Measurements from ENCODE around the gene EFHC2. TPM values are rescaled to one million over a fixed set of nuclear protein-coding genes. Genes with fewer than 3 reads are reported as not detected.
"Not testable (repeated sequence)": the region's sequence is repeated elsewhere in the genome, so short reads cannot be mapped to it uniquely, and the experiment has no call there.

Gene EFHC2
- total and polyA plus RNA-seq, 4 donors: 0.08 to 0.56 TPM; not detected in 2

GRCh38 chrX:44202596-44202995 is 140.9 kb downstream of the EFHC2 start:
- TF ChIP-seq FOXA2 (IDR thresholded peaks at IDR 0.05): no peak
- no peak for TF ChIP-seq NR2F2 (IDR thresholded peaks at IDR 0.05)
- no peak for TF ChIP-seq HNF4A (conservative IDR thresholded peaks at IDR 0.05)
- no peak for TF ChIP-seq HNF4G (IDR thresholded peaks at IDR 0.05)
- no peak for TF ChIP-seq RXRA (IDR thresholded peaks at IDR 0.05)
- no peaks in the 10 kb centered on the region for H3K36me3 ChIP-seq (ENCODE audit: control insufficient read depth in 4 of 4, insufficient read depth in 3 of 4, low read depth in 1 of 4, low read length in 3 of 4)
- no peak overlapping the region for H3K27ac ChIP-seq (ENCODE audit: low read depth in 1 of 2, low read length in 2 of 2)
- H3K27me3 ChIP-seq (ENCODE audit: control insufficient read depth in 4 of 4, insufficient read depth in 4 of 4, low read length in 3 of 4): peaks cover 0 to 3% (median 0%) of the 10 kb centered on the region in 4 donors
- no peaks in the 10 kb centered on the region for H3K9me3 ChIP-seq (ENCODE audit: control insufficient read depth in 4 of 4, low read length in 3 of 4)
- no peak for DNase-seq (ENCODE audit: low spot score)
- H3K9ac ChIP-seq (ENCODE audit: low read depth in 1 of 2, low read length in 2 of 2): no peak overlapping the region
- 77% methylated on average over 2 of the region's 2 CpGs for WGBS
- no peaks in the 10 kb centered on the region for H3K4me1 ChIP-seq (ENCODE audit: control insufficient read depth in 4 of 4, insufficient read depth in 4 of 4, low read length in 3 of 4)
- H3K4me3 ChIP-seq (ENCODE audit: low read depth in 1 of 3, low read length in 3 of 3): no peak overlapping the region

GRCh38 chrX:44189116-44189515 is 154.4 kb downstream of the EFHC2 start:
- Histone ChIP-seq H3K27ac (ENCODE audit: low read depth in 1 of 2, low read length in 2 of 2) (no peak overlapping the region), H3K36me3 (ENCODE audit: control insufficient read depth in 4 of 4, insufficient read depth in 3 of 4, low read depth in 1 of 4, low read length in 3 of 4) (no peaks in the 10 kb centered on the region), H3K9ac (ENCODE audit: low read depth in 1 of 2, low read length in 2 of 2) (no peak overlapping the region), H3K4me3 (ENCODE audit: low read depth in 1 of 3, low read length in 3 of 3) (no peak overlapping the region), H3K9me3 (ENCODE audit: control insufficient read depth in 4 of 4, low read length in 3 of 4) (no peaks in the 10 kb centered on the region), H3K4me1 (ENCODE audit: control insufficient read depth in 4 of 4, insufficient read depth in 4 of 4, low read length in 3 of 4) (no peaks in the 10 kb centered on the region), H3K27me3 (ENCODE audit: control insufficient read depth in 4 of 4, insufficient read depth in 4 of 4, low read length in 3 of 4) (no peaks in the 10 kb centered on the region)
- DNase-seq (ENCODE audit: low spot score): no peak
- TF ChIP-seq REST (IDR thresholded peaks at IDR 0.05) (no peak), YY1 (IDR thresholded peaks at IDR 0.05) (no peak)
- 98% methylated on average over 2 of the region's 2 CpGs for WGBS

- not testable (repeated sequence) for H3K4me1 ChIP-seq (ENCODE audit: control insufficient read depth in 4 of 4, insufficient read depth in 4 of 4, low read length in 3 of 4); H3K4me3 ChIP-seq (ENCODE audit: low read depth in 1 of 3, low read length in 3 of 3); DNase-seq (ENCODE audit: low spot score); H3K27ac ChIP-seq (ENCODE audit: low read depth in 1 of 2, low read length in 2 of 2); H3K36me3 ChIP-seq (ENCODE audit: control insufficient read depth in 4 of 4, insufficient read depth in 3 of 4, low read depth in 1 of 4, low read length in 3 of 4); H3K9ac ChIP-seq (ENCODE audit: low read depth in 1 of 2, low read length in 2 of 2); H3K27me3 ChIP-seq (ENCODE audit: control insufficient read depth in 4 of 4, insufficient read depth in 4 of 4, low read length in 3 of 4); H3K9me3 ChIP-seq (ENCODE audit: control insufficient read depth in 4 of 4, low read length in 3 of 4)
- 71% methylated on average over 5 of the region's 5 CpGs for WGBS
Measured at GRCh38 chrX:44187915-44188314, 155.6 kb downstream of the EFHC2 start.

GRCh38 chrX:44183329-44183728 is 160.1 kb downstream of the EFHC2 start:
- 86% methylated on average over 2 of the region's 2 CpGs for WGBS
- no peaks in the 10 kb centered on the region for H3K4me1 ChIP-seq (ENCODE audit: control insufficient read depth in 4 of 4, insufficient read depth in 4 of 4, low read length in 3 of 4)
- H3K4me3 ChIP-seq (ENCODE audit: low read depth in 1 of 3, low read length in 3 of 3): no peak overlapping the region
- H3K9ac ChIP-seq (ENCODE audit: low read depth in 1 of 2, low read length in 2 of 2): no peak overlapping the region
- no peak for DNase-seq (ENCODE audit: low spot score)
- H3K36me3 ChIP-seq (ENCODE audit: control insufficient read depth in 4 of 4, insufficient read depth in 3 of 4, low read depth in 1 of 4, low read length in 3 of 4): no peaks in the 10 kb centered on the region
- no peaks in the 10 kb centered on the region for H3K9me3 ChIP-seq (ENCODE audit: control insufficient read depth in 4 of 4, low read length in 3 of 4)
- no peak for TF ChIP-seq SP1 (IDR thresholded peaks at IDR 0.05)
- no peak for TF ChIP-seq ZBTB33 (IDR thresholded peaks at IDR 0.05)
- no peak for TF ChIP-seq FOXA1 (IDR thresholded peaks at IDR 0.05)
- TF ChIP-seq ATF3 (IDR thresholded peaks at IDR 0.05): no peak
- no peak for TF ChIP-seq RXRA (IDR thresholded peaks at IDR 0.05)
- no peak for TF ChIP-seq REST (IDR thresholded peaks at IDR 0.05)
- TF ChIP-seq YY1 (IDR thresholded peaks at IDR 0.05): no peak
- no peak for TF ChIP-seq RAD21 (IDR thresholded peaks at IDR 0.05)
- no peak for TF ChIP-seq HNF4A (conservative IDR thresholded peaks at IDR 0.05)
- TF ChIP-seq EGR1 (IDR thresholded peaks at IDR 0.05; ENCODE audit: low read depth in 2 of 2): no peak
- TF ChIP-seq MAX (IDR thresholded peaks at IDR 0.05): no peak
- TF ChIP-seq GABPA (IDR thresholded peaks at IDR 0.05 in 1 of 2, conservative IDR thresholded peaks at IDR 0.05 in 1 of 2): no peak
- TF ChIP-seq JUND (IDR thresholded peaks at IDR 0.05): no peak
- no peaks in the 10 kb centered on the region for H3K27me3 ChIP-seq (ENCODE audit: control insufficient read depth in 4 of 4, insufficient read depth in 4 of 4, low read length in 3 of 4)
- H3K27ac ChIP-seq (ENCODE audit: low read depth in 1 of 2, low read length in 2 of 2): no peak overlapping the region

All from liver (tissue), 9 donors.